Measurements from ENCODE around the gene GSG1L2.

GSG1L2 gene

GRCh38 chr17:9825641-9826150 lies 3.8 kb upstream of the GSG1L2 start, which contains the start of gene GLP2R:
Gene GLP2R, plus strand, starts transcription at chr17:9825924. Its CDS starts 140 bp downstream, at chr17:9826064.
- no peak for DNase-seq (ENCODE audit: insufficient read length, low spot score)
- FAIRE-seq, result no peak

GRCh38 chr17:9824797-9825338 lies 3.0 kb upstream of the GSG1L2 start:
- FAIRE-seq (no peak), DNase-seq (ENCODE audit: insufficient read length, low spot score) (no peak)

- DNase-seq (ENCODE audit: insufficient read length, low spot score), result no peak
- FAIRE-seq, result no peak
Measured at GRCh38 chr17:9824094-9824493, 2.2 kb upstream of the GSG1L2 start.

GRCh38 chr17:9820448-9820847 lies 1.4 kb downstream of the GSG1L2 start:
- no peak for DNase-seq (ENCODE audit: insufficient read length, low spot score)
- FAIRE-seq, result no peak

GRCh38 chr17:9818760-9819159 lies 3.1 kb downstream of the GSG1L2 start:
- FAIRE-seq, result no peak

GRCh38 chr17:9817086-9817485 lies 4.8 kb downstream of the GSG1L2 start:
- FAIRE-seq, result no peak
- DNase-seq (ENCODE audit: insufficient read length, low spot score), result no peak

More at GRCh38 chr17:9818760-9819159, 3.1 kb downstream of the GSG1L2 start:
- DNase-seq (ENCODE audit: insufficient read length, low spot score), result no peak

- no peak for FAIRE-seq
- no peak for DNase-seq (ENCODE audit: insufficient read length, low spot score)
Measured at GRCh38 chr17:9816472-9816871, 5.4 kb downstream of the GSG1L2 start.

- FAIRE-seq (no peak), DNase-seq (ENCODE audit: insufficient read length, low spot score) (no peak)
Measured at GRCh38 chr17:9814337-9814945, 7.4 kb downstream of the GSG1L2 start.

GRCh38 chr17:9813166-9813565 lies 8.7 kb downstream of the GSG1L2 start:
- no peak for FAIRE-seq

GRCh38 chr17:9811537-9811936 lies 10.3 kb downstream of the GSG1L2 start:
- FAIRE-seq, result no peak
- DNase-seq (ENCODE audit: insufficient read length, low spot score), result no peak

More at GRCh38 chr17:9813166-9813565, 8.7 kb downstream of the GSG1L2 start:
- no peak for DNase-seq (ENCODE audit: insufficient read length, low spot score)

GRCh38 chr17:9811086-9811485 lies 10.8 kb downstream of the GSG1L2 start:
- FAIRE-seq (no peak), DNase-seq (ENCODE audit: insufficient read length, low spot score) (no peak)

- no peak for FAIRE-seq
- no peak for DNase-seq (ENCODE audit: insufficient read length, low spot score)
Measured at GRCh38 chr17:9810100-9810949, 11.6 kb downstream of the GSG1L2 start.

- FAIRE-seq, result no peak
Measured at GRCh38 chr17:9809409-9809808, 12.5 kb downstream of the GSG1L2 start.

GRCh38 chr17:9806699-9807098 lies 15.2 kb downstream of the GSG1L2 start:
- DNase-seq (ENCODE audit: insufficient read length, low spot score), result no peak
- no peak for FAIRE-seq

More at GRCh38 chr17:9809409-9809808, 12.5 kb downstream of the GSG1L2 start:
- DNase-seq (ENCODE audit: insufficient read length, low spot score), result no peak

- no peak for DNase-seq (ENCODE audit: insufficient read length, low spot score)
- FAIRE-seq, result no peak
Measured at GRCh38 chr17:9805769-9806168, 16.1 kb downstream of the GSG1L2 start.

GRCh38 chr17:9802697-9803096 lies 19.2 kb downstream of the GSG1L2 start:
- no peak for FAIRE-seq

GRCh38 chr17:9802294-9802693 lies 19.6 kb downstream of the GSG1L2 start:
- FAIRE-seq (no peak), DNase-seq (ENCODE audit: insufficient read length, low spot score) (no peak)

More at GRCh38 chr17:9802697-9803096, 19.2 kb downstream of the GSG1L2 start:
- no peak for DNase-seq (ENCODE audit: insufficient read length, low spot score)

GRCh38 chr17:9801505-9801904 lies 20.4 kb downstream of the GSG1L2 start:
- no peak for FAIRE-seq
- DNase-seq (ENCODE audit: insufficient read length, low spot score), result no peak

GRCh38 chr17:9798724-9799123 lies 23.2 kb downstream of the GSG1L2 start:
- DNase-seq (ENCODE audit: insufficient read length, low spot score), result no peak
- FAIRE-seq, result no peak

GRCh38 chr17:9798008-9798407 lies 23.9 kb downstream of the GSG1L2 start:
- no peak for FAIRE-seq
- DNase-seq (ENCODE audit: insufficient read length, low spot score), result no peak

GRCh38 chr17:9792181-9792840 lies 29.6 kb downstream of the GSG1L2 start:
- no peak for FAIRE-seq
- no peak for DNase-seq (ENCODE audit: insufficient read length, low spot score)
